Stimulated activated CD4-positive, alpha-beta T cell treated with anti-CD3 and anti-CD28 coated beads, Interleukin-1b, Interleukin-23, amount 100 ng/mL, for 1 hour (primary cell): Measurements from ENCODE around the gene MDM1.

Source experiments
- DNase-seq, 2 donors: peaks; one replicate each; pipeline ENCODE4 v3.0.0-alpha.2; 2020; ENCODE audit warnings: low read depth in 2 of 2

The MDM1 gene

GRCh38 chr12:68276402-68276930 is 55.7 kb downstream of the MDM1 start:
- DNase-seq = no peak

DNA sequence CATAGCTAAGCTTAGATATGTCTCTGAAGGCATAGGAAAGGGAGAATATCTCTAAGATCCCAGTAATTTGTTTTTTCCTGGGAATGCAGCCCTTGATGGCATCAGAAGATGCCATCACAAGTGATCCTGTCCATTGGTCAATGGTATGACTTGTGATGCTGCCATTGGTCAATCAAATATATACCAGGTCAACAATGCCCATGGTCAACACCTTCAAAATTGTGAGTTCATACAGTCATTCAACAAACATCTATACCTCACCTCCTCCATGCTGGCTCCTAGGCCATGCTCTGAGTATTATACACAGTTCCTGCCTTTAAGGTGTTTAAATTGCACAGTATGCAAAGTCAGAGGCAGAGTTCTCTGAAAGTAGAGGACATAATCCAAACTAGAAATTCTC is 59.4 kb downstream of the MDM1 start:
- DNase-seq = no peak

GRCh38 chr12:68271346-68271745 is 60.8 kb downstream of the MDM1 start:
- DNase-seq = no peak

DNA sequence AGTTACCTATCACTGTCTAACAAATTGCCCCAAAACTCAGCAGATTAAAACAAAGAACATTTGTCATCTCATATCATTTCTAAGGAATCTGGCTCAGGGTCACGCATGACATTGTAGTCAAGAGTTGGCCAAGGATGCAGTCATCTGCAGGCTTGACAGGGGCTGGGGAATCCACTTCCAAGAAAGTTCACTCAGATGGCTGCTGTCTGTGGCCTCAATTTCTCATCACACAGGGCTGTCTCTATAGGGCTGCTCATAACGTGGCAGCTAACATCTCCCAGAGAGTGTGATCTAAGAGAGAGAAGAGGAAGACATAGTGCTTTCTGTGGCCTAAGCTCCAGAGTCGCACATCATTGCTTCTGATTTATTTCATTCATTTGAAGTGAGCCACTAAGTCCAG is 61.8 kb downstream of the MDM1 start:
- no peak for DNase-seq

GRCh38 chr12:68269779-68270178 is 62.4 kb downstream of the MDM1 start:
- no peak for DNase-seq

GRCh38 chr12:68268967-68269366 is 63.2 kb downstream of the MDM1 start:
- no peak for DNase-seq

DNA sequence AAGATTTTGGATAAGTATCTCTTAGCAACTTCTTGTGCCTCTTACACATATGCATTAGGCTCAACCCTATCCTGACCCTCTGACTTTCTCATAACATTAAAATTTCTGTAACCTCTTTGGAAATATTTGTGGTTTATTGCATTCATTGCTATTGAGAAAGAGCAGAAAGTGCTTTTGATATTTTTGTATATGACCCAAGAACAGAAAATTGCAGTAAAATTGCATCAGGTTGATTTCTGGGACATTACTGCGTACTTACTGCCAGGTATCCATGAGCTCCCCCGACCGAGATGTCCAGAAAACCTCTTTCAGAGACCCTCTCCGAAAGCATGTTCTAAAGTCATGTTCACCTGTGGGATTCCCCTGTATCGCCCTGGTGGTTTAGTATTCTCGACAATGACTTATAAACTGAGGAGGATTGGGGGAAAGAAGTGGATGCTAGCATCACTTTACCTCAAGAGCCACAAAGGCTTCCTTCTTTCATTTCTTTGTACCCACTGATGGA is 64.2 kb downstream of the MDM1 start:
- no peak for DNase-seq

GRCh38 chr12:68264857-68265256 is 67.3 kb downstream of the MDM1 start:
- DNase-seq = no peak

DNA sequence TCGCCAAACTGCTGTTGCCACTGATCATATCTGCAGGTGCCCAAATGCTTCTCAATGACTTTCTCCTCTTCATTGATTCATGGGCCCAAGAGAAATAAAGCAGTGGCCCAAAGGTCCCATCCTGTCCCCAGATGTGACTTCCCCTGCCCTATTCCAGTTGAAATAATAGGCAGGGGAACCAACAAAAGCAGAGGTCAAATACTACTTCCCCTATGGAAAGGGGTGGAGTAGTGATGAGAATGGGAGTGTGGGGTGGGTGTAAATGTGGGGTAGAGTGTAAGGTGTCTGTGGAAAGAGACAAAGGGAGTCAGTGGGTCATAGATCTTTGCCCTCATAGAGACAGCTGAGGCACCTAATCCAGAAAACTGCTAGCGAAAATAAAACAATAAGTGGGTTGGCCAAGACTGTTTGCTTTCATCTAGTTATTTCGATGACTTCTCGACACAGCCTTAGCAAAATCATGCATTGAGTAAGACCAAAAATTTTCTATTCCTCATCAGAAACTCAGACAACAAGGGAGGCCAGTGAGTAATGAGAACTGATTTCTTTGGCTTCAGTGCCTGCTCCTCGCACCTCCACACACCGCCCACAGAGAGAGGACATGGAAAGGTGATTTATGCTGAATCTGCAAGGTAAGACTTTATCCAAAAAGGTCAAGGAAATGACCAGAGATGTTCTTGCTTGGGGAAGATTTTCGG is 67.9 kb downstream of the MDM1 start:
- DNase-seq = no peak

DNA sequence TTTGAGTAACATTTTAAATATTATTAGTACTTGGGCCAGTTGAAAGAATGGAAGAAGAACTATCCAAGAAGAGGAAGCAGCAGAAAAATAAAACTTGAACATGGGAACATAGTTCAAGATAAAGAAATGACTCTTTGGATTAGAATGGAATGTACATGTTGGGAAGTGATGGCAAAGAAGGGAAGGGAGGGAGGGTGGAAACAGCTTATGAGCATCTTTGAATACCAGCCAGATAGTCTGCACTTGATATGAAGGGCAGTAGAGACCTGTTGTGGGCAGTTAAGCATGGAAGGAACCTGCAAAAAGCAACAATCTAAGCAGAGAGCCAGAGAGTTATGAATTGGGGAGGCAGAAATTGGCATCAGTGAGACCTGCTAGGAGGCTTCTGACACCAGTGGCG is 68.8 kb downstream of the MDM1 start:
- DNase-seq = no peak

DNA sequence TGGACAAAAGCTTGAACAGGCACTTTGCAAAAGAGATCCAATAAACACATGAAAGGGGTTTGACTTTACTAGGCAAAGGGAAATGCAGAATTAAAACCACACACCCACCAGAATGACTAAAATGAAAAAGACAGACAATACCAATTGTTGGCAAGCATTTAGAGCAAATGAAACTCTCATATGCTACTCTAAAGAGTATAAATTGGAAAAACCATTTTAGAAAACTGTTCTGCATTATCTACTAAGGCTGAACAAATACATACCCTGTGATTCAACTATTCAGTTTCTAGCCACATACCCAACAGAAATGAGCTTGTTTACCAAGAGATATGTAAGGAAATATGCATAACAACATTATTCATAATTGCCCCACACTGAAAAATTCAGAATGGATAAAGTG is 70.3 kb downstream of the MDM1 start:
- no peak for DNase-seq

DNA sequence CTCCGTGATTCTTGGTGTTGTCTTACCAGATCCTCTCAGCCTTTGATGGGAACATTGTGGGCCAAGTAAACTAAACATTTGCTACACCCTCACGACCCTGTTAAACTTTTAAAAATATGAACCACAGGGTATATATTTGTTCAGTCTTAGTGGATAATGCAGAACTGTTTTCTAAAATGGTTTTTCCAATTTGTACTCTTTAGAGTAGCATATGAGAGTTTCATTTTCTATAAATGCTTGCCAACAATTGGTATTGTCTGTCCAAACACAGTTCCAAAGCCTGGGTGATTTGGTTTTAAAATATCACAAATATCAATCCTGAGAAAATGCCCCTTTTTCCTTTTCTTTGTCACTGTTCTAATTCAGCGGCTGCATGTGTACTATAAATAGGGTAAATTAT is 72.0 kb downstream of the MDM1 start:
- no peak for DNase-seq

DNA sequence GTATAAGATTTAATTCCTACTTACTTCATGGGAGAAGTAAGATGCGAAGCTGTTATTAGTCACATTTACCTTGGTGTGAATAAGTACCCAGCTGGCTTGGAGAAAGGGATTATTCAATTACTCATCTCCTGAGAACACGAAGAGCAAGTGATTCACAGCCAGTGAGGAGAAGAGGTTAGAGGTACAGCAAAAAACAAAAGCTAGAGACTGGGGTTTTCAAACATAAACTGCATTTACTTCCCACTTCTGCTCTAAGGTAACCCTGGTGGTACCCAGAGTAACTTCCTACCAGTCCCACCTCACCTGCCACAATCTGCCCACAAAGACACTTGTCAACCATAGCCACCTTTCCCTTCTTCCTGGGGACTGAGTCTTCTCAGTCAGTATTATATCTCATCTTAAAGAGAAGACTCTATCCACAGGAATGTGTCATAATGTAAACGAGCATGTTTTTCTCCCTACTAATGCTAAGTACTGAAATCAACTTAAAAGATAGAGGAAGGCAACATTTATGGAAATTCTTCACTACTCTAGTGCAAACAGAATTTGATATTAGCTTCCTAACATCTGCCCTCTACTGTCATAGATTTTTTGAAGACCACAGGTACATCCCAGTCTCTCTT is 72.7 kb downstream of the MDM1 start:
- no peak for DNase-seq

GRCh38 chr12:68253504-68253903 is 78.7 kb downstream of the MDM1 start, which contains the start of gene IL22:
Gene IL22, minus strand, starts transcription at chr12:68253604. Its CDS starts 156 bp downstream, at chr12:68253448.
- no peak for DNase-seq

DNA sequence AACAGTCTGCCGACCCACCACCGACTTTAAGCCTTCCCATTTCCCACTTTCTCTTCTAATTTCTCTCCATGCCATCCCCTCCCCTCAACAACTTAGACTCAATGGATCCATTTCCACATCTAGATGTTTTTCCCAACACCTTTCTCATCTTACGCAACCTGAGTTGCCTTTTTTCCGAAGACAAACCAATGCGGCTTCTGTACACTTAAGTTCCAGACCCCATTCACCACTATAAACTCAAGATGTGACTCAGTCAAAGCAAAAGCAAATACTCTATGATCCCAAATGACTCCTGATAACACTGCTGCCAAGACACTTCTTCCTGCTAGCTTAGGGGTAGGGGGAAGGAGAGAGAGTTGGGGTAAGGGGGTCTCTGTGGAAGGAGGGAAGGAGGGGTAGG is 80.1 kb downstream of the MDM1 start:
- no peak for DNase-seq

- no peak for DNase-seq
Observed at GRCh38 chr12:68250454-68250853, 81.7 kb downstream of the MDM1 start.

GRCh38 chr12:68247785-68248184 is 84.4 kb downstream of the MDM1 start:
- no peak for DNase-seq

DNA sequence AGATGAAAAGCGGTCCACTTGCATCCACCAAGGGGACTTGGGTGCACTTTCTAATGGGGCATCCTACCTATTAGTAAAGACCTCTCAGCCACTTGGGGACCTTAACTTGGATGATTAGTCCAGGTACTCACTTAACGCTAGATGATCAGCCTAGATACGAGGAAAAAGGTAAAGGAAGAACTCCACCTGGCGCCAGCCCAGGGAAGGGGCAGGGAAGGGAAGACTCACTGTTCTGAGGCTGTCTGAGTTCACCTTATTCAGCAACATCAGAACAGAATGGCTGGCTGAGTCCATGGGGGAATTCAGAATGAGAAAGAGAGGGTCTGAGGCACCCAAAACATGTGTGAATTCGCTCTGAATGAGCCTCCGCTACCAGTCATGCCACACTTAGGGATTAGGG is 85.8 kb downstream of the MDM1 start:
- DNase-seq = no peak

GRCh38 chr12:68245180-68246021 is 86.8 kb downstream of the MDM1 start:
- DNase-seq = no peak
